ENCODE data around the gene BRINP2.

BRINP2 gene

GRCh38 chr1:177163844-177164379, 6.8 kb upstream of the BRINP2 start:
- in situ Hi-C loops (cut with MboI; ENCODE audit: low sequenced_read_pairs): no loop called here

GRCh38 chr1:177164380-177165068, 6.2 kb upstream of the BRINP2 start, which contains the start of gene ASTN1:
Gene ASTN1, minus strand, starts transcription at chr1:177164712. Its CDS starts 36 bp downstream, at chr1:177164676.
- in situ Hi-C loops (cut with MboI; ENCODE audit: low sequenced_read_pairs): no loop called here

- in situ Hi-C loops (cut with MboI; ENCODE audit: low sequenced_read_pairs): no loop called here
Observed at GRCh38 chr1:177165069-177165439, 5.7 kb upstream of the BRINP2 start.

- in situ Hi-C loops (cut with MboI; ENCODE audit: low sequenced_read_pairs): no loop called here
Observed at GRCh38 chr1:177171536-177172123, 872 bp downstream of the BRINP2 start.

GRCh38 chr1:177172272-177172671, 1.5 kb downstream of the BRINP2 start:
- in situ Hi-C loops (cut with MboI; ENCODE audit: low sequenced_read_pairs): no loop called here

- in situ Hi-C loops (cut with MboI; ENCODE audit: low sequenced_read_pairs): no loop called here
Observed at GRCh38 chr1:177172866-177173265, 2.1 kb downstream of the BRINP2 start.

GRCh38 chr1:177173976-177174375, 3.2 kb downstream of the BRINP2 start:
- in situ Hi-C loops (cut with MboI; ENCODE audit: low sequenced_read_pairs): no loop called here

- in situ Hi-C loops (cut with MboI; ENCODE audit: low sequenced_read_pairs): no loop called here
Observed at GRCh38 chr1:177174921-177175634, 4.3 kb downstream of the BRINP2 start.

- in situ Hi-C loops (cut with MboI; ENCODE audit: low sequenced_read_pairs): no loop called here
Observed at GRCh38 chr1:177181280-177181630, 10.5 kb downstream of the BRINP2 start.

- in situ Hi-C loops (cut with MboI; ENCODE audit: low sequenced_read_pairs): no loop called here
Observed at GRCh38 chr1:177181631-177182291, 11.0 kb downstream of the BRINP2 start.

GRCh38 chr1:177183836-177184235, 13.1 kb downstream of the BRINP2 start:
- in situ Hi-C loops (cut with MboI; ENCODE audit: low sequenced_read_pairs): no loop called here

GRCh38 chr1:177185209-177185608, 14.5 kb downstream of the BRINP2 start:
- in situ Hi-C loops (cut with MboI; ENCODE audit: low sequenced_read_pairs): no loop called here

GRCh38 chr1:177186639-177187038, 15.9 kb downstream of the BRINP2 start:
- in situ Hi-C loops (cut with MboI; ENCODE audit: low sequenced_read_pairs): no loop called here

GRCh38 chr1:177190308-177190970, 19.7 kb downstream of the BRINP2 start:
- in situ Hi-C loops (cut with MboI; ENCODE audit: low sequenced_read_pairs): no loop called here

- in situ Hi-C loops (cut with MboI; ENCODE audit: low sequenced_read_pairs): no loop called here
Observed at GRCh38 chr1:177198243-177198642, 27.5 kb downstream of the BRINP2 start.

- in situ Hi-C loops (cut with MboI; ENCODE audit: low sequenced_read_pairs): no loop called here
Observed at GRCh38 chr1:177200290-177200689, 29.5 kb downstream of the BRINP2 start.

- in situ Hi-C loops (cut with MboI; ENCODE audit: low sequenced_read_pairs): no loop called here
Observed at GRCh38 chr1:177206831-177207355, 36.1 kb downstream of the BRINP2 start.

GRCh38 chr1:177208920-177209319, 38.2 kb downstream of the BRINP2 start:
- in situ Hi-C loops (cut with MboI; ENCODE audit: low sequenced_read_pairs): no loop called here

- in situ Hi-C loops (cut with MboI; ENCODE audit: low sequenced_read_pairs): no loop called here
Observed at GRCh38 chr1:177209357-177209756, 38.6 kb downstream of the BRINP2 start.

GRCh38 chr1:177210071-177210470, 39.3 kb downstream of the BRINP2 start:
- in situ Hi-C loops (cut with MboI; ENCODE audit: low sequenced_read_pairs): no loop called here

GRCh38 chr1:177211231-177211630, 40.5 kb downstream of the BRINP2 start:
- in situ Hi-C loops (cut with MboI; ENCODE audit: low sequenced_read_pairs): no loop called here
